NCI-H2107 (cell line): ENCODE measurements around the gene CDYL.

Experiments used
- DNase-seq: peaks from one replicate; lab custom pipeline; 2025; lab: John Stamatoyannopoulos, UW

CDYL gene

GRCh38 chr6:4884646-4885340 lies 108.6 kb downstream of the CDYL start:
- DNase-seq: peak; percentile 7

- no peak for DNase-seq
Observed at GRCh38 chr6:4885341-4885933, 109.2 kb downstream of the CDYL start.

GRCh38 chr6:4888841-4889240 lies 112.6 kb downstream of the CDYL start:
- no peak for DNase-seq

- no peak for DNase-seq
Observed at GRCh38 chr6:4889701-4890100, 113.5 kb downstream of the CDYL start.

- DNase-seq: no peak
Observed at GRCh38 chr6:4890191-4890590, 114.0 kb downstream of the CDYL start.

GRCh38 chr6:4890627-4891026 lies 114.4 kb downstream of the CDYL start:
- DNase-seq: no peak

- DNase-seq: no peak
Observed at GRCh38 chr6:4891141-4891540, 114.9 kb downstream of the CDYL start.

- no peak for DNase-seq
Observed at GRCh38 chr6:4892785-4893485, 116.7 kb downstream of the CDYL start.

GRCh38 chr6:4894049-4894448 lies 117.8 kb downstream of the CDYL start:
- DNase-seq: no peak

- DNase-seq: no peak
Observed at GRCh38 chr6:4895971-4896370, 119.8 kb downstream of the CDYL start.

GRCh38 chr6:4896401-4896800 lies 120.2 kb downstream of the CDYL start:
- no peak for DNase-seq

- DNase-seq: no peak
Observed at GRCh38 chr6:4899249-4900034, 123.2 kb downstream of the CDYL start.

- no peak for DNase-seq
Observed at GRCh38 chr6:4901386-4902061, 125.3 kb downstream of the CDYL start.

- no peak for DNase-seq
Observed at GRCh38 chr6:4902363-4902762, 126.2 kb downstream of the CDYL start.

GRCh38 chr6:4903121-4903520 lies 126.9 kb downstream of the CDYL start:
- no peak for DNase-seq

GRCh38 chr6:4903751-4904370 lies 127.7 kb downstream of the CDYL start:
- no peak for DNase-seq

- DNase-seq: no peak
Observed at GRCh38 chr6:4904461-4905025, 128.3 kb downstream of the CDYL start.

GRCh38 chr6:4905826-4906225 lies 129.6 kb downstream of the CDYL start:
- no peak for DNase-seq

- DNase-seq: no peak
Observed at GRCh38 chr6:4906293-4907276, 130.4 kb downstream of the CDYL start.

GRCh38 chr6:4907602-4908001 lies 131.4 kb downstream of the CDYL start:
- no peak for DNase-seq
